NAMALWA (cell line): ENCODE measurements around the gene USP3.

Experiments used
- DNase-seq: peaks from one replicate; pipeline ENCODE4 v3.0.0-alpha.2; 2015; ENCODE audit warnings: low spot score

Gene USP3

DNA sequence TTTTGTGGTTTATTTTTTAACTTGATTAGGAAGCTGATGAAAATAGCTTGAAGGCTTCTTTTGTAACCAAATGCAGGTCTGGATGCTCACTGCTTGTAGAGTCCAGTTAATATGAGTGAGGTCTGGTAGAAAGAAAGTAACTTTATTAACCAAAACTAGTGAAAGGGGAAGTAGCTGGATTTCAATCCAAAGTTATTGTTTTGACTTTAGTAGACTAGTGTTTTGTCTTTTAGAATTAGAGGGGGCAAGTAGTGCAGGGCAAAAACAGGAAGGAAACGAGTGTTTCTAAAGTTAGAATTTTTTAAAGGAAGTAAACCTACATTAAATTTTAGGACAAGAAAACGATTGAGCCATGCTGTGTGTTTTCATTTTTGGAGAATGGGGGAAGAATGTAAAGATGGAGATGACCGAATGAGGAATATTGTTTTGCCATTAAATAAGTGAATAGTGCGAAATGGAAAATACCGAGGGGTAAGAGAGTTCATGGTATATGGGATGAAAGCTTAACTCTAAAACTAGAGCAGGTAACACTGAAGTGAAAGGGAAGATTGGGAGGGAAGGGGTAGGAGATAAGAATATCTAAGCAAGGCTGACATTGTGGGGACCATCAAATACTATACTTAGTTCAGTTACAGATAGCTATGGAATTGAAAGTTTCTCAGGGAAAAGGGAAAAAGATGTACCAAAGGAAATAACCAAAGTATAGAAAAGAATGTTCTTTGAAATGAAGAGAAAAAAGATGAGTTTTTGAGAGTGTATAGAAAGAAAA, 40.0 kb downstream of the USP3 start:
- peak; percentile 50 for DNase-seq

DNA sequence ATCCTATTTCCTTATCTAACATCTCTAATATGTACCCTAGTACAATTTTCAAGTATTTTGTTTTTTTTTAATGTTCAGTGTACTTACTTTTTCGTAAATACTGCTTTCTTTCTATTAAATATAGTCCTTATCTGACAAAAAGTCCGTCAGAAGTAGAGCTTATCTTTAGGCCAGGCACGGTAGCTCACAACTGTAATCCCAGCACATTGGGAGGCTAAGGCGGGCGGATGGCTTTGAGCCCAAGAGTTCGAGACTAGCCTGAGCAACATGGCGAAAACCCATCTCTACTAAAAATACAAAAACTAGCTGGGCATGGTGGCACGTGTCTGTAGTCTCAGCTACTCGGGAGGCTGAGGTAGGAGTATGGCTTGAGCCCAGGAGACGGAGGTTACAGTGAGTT, 41.1 kb downstream of the USP3 start:
- no peak for DNase-seq

DNA sequence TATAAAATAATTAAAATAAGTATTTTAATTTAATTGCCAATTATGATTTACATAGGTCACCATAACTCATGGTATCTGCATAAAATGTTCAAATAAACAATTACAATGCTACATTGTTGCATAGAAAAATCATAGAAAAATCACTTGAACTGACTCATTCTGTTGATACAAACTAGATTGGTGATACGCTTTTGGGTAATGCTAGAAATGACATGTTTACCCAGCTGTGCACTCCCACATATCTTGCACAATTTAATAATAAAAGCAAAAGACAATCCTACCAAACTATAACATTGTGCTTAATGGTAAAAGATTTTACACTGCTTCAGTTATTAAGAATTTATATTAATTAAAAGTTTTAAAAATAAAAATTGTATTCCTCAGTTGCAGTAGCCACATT, 47.0 kb downstream of the USP3 start:
- DNase-seq: no peak

DNA sequence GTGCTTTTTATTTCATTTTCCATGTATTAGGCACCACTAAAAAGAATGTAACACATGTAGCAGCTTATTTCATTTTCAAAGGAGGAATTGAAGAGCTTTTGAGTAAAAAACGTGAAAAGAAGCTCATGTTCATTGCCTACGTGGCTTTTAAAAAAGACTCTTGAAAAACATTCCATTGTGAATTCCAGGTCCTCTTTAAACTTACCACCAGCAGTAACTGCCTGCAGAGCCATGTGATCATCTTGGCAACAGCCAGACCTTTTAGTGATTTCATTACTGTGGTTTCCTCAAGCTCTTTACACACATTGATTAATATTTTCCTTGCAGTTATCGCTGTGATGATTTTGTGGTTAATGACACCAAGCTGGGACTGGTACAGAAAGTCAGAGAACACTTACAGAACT, 49.0 kb downstream of the USP3 start:
- DNase-seq: no peak

DNA sequence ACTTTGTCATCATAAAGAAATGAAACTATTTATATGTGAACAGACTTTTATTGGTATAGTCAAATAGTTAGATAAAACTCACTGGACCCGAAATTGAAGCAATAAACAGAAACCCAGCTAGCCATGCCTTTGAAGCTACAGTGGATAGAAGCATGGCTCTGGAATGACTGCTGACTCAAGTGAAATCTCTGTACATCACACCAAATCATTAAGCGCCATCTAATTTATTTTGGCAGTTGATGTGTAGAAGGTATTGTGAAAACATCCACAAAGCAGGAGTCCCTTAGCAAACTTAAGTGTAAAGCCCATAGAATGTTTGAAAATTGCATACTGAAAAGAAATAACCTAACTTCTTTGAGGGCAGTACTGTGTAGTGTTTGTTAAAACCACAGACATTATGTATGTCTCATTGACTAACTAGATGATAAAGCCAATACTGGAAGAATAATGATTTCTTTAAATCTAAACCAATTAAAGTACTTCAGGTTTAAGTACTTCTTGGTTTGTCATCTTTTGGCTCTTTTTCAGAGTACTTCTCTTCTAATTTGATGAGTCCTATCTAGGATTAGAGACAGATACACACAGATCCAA, 50.0 kb downstream of the USP3 start:
- no peak for DNase-seq

DNA sequence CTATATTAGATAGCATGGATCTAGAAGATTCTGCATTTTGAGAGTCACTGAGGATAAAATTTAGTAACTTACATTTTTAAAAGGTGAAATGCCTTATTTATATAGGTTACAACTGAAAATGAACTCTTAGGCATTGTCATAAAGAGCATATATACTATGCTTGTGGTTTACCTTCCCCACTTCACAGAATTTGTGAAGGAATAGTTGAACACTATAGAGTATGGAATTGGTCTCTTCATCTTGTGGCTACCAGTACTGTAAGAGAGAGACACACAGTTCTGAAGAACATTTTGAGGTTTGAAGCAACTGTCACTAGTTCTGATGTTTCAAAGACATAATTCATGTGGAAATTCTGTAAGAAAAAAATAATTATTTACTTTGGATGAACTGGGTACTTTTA, 51.1 kb downstream of the USP3 start:
- no peak for DNase-seq

DNA sequence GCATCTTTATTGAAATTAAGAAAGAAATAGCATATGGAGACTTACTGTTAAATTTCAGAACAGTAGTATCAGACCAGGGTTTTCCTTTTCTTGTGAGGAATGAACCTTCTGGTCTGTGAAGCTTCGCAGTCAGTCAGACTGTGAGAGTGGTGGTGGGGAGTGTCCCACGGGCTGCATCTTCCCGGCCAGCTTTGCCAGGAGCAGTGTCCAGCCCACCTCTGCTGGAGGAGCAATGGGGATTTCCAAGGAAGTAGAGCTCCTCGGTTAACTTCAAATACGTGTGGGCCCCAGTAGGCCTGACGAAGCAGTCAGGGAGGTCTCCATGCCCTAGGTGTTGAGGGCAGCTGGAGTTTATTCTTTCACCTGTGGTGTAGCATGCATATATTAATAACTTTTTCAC, 51.9 kb downstream of the USP3 start:
- DNase-seq: no peak

DNA sequence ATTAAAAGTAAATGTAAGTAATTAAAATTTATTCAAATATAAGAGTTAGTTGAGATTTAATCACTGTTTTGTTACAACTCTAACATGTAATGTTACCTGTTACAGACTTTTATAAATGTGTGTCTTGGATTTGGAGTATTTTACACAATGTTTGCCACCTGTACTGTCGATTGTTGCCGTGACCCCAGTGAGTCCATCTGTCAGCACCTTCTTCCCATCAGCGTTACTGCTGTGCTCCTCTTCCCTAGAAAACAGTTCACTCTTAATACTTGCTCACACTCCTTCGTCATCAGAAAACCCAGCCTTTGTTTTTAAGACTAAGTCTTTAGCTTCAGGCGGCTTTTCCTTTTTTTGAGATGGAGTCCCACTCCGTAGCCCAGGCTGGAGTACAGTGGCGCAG, 52.3 kb downstream of the USP3 start:
- DNase-seq: no peak

DNA sequence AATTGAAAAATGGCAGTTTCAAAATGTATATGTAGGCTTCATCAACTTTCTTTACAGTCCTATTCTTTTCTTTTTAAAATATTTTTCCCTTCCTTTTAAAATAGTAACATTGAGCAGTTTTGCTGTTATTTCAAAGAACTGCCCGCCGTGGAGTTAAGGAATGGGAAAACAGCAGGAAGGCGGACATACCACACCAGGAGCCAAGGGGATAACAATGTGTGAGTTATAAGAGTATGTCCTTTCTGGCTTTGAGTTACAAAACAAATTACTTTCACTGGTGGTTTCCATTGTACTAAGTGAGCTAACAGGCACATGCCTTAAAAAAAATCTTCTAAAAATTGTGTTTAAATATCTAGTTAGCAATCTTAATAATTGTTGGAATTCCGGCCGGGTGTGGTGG, 55.4 kb downstream of the USP3 start:
- no peak for DNase-seq

DNA sequence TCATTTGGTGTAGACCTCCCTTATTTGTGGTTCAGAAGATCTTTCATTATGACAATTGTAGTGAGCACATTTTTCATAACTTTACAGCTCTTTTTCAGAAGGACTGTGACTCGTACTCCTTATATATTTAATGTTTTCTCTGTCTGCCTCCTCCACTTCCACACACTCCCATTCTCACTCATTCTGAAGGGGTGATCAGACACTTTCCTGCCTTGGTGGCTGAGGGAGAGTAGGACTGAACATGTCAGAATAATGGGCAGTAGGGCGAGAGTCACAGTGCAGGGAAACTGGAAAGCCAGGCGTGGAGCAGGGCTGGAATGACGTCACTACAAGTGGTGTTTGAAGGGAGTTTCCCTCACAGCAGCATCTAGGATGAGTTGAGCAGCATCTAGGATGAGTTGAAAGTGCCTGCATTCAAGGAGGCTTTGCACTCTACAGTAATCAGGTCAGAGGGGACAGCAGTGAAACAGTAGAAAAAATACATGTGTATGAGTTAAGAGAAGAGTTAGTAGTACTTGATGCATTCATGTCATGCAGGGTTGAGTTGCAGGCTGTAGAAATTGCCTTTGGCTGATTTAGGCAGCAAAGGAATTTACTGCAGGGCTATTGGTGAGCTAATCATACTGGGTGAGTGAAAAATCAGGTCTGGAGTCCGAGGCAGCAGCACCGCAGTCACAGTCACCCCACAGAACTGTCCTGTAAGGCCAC, 56.5 kb downstream of the USP3 start:
- DNase-seq: no peak

DNA sequence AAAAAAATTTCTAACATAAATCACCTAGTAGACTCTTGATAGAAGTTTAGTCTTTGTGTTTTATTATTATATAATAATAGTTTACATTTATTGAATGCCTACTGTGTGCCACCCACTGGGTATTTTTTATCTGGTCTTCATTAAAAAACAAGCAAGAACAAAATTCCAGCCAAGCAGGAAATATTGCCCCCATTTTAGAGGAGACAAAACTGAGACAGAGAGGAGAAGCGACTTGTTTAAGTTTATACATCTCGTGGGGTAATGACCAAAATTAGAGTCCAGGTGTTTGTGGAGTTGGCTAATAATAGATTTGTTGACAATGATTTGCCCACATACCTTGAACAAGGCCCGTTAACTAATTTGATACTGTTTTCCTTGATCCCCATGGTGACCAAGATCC, 59.7 kb downstream of the USP3 start:
- peak; percentile 26 for DNase-seq

DNA sequence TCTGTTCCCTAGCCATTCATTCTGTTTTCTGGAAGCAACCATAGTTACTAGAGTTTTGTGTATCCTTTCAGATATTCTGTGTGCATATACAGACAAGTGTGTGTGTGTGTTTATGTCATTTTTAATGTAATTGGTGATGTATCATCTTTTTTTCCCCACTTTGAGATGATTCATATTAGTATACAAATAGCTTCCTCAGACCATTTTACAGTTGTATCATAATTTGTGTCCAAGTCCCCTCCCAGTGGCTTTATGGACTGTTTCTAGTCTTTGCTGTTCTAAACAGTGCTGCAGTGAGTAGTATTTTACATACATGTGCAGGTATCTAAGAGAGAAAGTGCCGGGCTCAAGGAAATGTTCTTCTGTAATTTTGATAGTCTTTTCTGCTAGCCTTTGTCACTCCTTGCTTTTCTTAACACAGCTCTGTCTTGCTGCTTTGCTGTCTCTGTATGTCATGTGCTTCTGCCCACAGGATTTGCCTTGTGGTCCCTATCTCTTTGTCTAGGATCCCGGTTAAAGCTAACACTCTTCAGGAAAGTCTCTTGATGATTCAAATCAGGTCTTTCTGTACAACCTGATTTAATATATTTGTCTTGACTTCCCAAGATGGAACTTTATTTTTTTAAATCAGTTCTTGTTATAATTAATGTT, 61.3 kb downstream of the USP3 start:
- no peak for DNase-seq

DNA sequence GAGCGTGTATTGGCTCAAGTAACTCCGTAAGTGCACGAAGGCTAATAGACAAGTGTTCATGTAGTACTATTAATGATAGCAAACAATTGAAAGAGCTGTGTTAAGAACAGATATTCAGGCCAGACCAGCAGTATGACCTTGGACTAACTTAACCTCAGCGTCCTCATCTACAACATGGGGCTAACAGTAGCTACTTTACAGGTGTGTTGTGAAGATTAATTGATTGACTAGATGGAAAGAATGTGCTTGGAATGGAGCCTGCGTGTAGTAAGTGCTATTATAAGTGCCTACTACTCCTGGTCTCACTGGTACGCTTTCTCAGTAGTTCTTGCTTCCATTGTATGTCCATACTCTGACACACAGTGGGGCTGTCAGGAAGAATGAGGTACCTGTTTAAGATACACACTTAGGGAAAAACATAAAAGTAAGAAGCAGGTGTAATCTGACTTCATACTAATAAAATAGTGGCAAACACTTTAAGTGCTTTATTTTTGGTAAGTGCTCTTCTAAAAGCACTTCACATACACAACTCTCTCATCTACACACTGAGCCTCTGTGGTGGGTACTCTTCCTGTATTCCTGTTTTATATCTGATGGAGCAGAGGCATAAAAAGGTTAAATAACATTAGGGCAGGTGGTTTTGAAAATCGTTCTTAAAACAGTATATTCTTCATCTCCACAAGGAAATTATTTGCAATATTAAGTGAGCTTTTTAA, 68.5 kb downstream of the USP3 start:
- DNase-seq: no peak

DNA sequence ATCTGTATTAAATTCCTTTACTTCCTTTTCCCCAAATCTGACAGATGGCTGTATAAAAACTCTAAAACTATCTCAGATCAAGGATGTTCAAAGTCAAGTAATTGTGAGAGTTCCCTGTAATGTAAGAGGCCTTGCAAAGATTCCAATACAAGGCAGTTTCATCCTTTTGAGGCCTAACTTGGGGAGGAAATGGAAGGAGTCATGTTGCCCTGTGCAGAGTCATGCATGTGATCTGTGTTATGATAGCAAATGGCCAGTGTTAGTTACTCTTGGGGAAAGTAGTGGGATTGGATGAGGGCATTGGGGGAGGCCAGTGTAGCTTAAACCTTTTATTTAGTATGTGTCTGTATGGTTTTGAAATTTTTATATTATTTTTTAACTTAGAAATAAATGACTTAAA, 69.1 kb downstream of the USP3 start:
- no peak for DNase-seq

DNA sequence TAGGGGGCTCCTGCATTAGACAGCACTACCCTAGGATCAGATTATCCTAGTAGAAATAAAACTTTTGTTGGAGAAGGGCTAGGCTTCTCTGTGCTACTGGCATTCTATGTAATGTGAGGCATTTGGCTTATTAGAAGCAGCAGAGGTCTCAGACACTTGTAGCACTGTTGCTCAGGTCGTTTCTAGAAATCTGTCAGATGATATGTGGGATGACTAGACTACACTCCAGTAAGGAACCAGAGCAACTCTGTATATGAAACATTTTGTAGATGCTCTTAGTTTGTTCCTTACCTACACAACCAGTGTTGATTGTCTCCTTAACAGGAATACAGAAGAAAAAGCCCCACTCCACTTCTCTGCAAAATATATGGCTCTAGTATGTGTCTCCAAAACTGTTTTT, 70.9 kb downstream of the USP3 start:
- DNase-seq: no peak

DNA sequence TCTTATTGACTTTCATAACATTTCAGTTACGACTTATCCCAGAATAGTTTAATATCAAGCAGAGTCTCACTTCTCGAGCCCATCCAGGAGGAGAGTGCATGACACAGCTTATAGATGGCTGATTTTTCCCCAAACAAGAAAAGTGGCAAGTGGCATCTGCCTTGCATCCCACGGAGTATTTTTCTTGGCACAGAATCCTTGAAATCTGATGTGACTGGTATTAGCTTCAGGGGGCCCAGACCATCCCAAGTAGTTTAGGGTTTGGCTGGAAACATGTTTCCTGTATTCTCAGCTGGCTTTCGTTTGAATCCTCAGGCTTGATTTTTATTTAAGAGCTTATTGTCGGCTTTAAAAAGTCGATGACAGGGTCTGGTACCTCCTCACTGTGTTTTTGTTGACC, 72.0 kb downstream of the USP3 start:
- DNase-seq: no peak

DNA sequence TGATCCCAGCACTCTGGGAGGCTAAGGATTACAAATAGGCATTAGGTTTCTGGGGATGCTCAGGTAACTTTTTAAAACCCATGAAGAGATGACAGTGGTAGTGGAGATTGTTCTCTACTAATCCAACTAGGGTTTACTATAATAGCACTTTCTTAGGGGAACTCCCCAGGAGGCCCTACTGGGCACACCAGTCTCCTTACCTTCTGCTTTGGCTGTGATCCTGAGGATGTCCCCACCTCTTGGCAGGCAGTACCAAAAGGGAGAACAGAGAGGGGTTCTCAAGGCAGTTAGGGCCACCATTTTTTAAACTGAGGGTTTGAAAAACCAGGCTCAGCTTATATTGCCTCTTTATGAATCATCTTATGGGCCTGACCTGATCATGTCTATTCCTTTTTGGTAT, 77.8 kb downstream of the USP3 start:
- no peak for DNase-seq

DNA sequence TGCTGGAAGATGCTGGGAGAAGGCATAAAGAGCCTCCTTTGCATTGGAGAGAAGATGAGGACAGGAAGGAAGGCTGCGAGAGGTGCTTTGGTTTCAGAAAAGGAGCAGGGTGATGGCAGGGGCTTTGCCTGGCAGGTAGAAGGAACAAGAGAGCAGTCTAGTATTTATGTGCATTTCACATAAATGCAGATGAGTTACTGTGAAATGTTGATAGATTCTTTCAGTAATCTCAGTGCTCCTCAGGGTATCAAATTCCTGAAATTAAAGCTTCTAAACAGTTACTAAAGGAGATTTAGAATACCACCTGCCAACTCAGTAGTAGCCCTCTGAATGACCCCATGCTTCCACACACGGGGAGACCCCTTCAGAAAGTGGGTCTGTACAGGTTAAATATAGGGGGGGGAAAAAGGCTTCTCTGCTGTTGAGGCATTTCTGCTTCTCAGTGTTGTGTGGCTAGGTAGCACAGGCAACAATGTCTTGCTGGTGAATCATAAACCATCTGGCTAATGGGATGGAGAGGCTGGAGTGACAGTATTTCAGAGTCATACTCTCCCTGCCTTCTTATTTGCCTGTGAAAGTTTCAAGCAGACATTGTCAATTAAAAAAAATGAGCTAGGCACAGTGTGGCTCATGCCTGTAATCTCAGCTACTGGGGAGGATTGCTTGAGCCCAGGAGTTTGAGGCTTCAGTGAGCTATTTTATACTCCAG, 78.5 kb downstream of the USP3 start:
- DNase-seq: no peak

DNA sequence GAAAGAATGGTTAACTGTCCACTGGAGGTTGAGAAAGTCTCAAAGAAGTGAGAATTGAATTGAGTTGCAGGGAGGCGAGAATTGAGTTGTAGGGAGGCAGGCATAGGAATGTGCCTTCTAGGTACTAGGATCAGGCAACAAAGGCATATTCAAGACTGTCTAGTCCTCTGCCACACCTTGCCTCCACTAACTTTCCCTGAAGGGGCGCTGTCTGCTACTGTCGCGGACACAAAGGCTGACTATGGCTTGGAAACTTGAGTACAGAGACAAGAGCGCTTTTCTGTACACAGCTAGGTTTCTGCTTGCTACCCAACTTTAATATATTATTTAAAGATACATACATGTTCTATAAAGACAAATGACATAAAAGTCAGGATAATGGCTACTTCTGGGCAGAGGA, 82.4 kb downstream of the USP3 start:
- DNase-seq: no peak

DNA sequence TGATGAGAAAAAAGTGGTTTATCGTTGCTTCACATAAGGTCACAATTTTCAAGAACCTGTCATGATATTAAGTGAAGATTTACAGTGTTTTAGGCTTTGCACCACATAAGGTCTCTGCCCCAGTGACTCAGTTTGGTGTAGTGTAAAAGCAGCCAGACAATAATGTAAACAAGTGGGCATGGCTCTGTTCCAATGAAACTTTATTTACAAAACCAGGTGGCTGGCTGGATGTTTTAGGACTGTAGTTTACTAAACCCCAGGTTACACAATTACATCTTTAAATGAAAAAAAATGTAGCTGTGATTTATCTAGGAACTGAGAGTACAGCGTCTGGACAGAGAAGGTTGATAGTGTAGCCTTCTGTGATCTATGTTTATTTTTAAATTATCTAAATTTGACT, 83.1 kb downstream of the USP3 start:
- no peak for DNase-seq

DNA sequence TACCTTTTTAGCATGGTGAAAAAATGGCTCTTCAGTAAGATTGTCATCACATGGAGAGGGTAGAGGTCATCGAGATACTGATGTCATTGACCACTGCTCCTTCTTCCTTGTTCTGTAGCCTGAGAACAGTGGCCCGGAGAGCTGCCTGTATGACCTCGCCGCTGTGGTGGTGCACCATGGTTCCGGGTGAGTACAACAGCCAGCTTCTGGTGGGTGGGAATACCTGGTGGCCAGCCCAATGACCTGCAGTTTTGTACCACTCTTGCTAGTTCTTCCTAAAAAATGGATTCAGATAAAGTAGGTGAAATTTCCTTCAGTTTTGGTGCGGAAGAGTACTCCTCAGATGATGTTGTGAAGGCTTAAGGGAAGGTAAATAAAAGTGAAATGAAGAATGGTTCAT, 84.4 kb downstream of the USP3 start:
- DNase-seq: no peak
